ENCODE measurements around the gene PDCD11. TPM values are rescaled to one million over a fixed set of nuclear protein-coding genes. Genes with fewer than 3 reads are reported as not detected.
"Not testable (repeated sequence)": the region's sequence is repeated elsewhere in the genome, so short reads cannot be mapped to it uniquely, and the experiment has no call there.

The PDCD11 gene
- 100 to 1,000 TPM; 122 to 127 (median 124) TPM for total RNA-seq

- H3K4me3 Mint-ChIP-seq: peak within 1 kb of the TSS; percentile 90
- ATAC-seq (peak; percentile 100), DNase-seq (peak; percentile 91)
- H3K9me3 Mint-ChIP-seq: no peaks in the 10 kb centered on the region
- no peaks in the 10 kb centered on the region for H3K27me3 Mint-ChIP-seq (ENCODE audit: low read depth)
- peaks cover 45% of the 10 kb centered on the region for H3K36me3 Mint-ChIP-seq (ENCODE audit: insufficient read depth)
- peaks cover 53% of the 10 kb centered on the region for H3K4me1 Mint-ChIP-seq (ENCODE audit: low read depth)
Measured at GRCh38 chr10:103396067-103396788, at the start of gene PDCD11, which contains the start of gene ATP5MK. TSS of gene PDCD11 (plus strand) at chr10:103396626. CDS start at chr10:103398427, 1,801 bp downstream. TSS of gene ATP5MK (minus strand) at chr10:103396475. CDS start at chr10:103392457, 4,018 bp downstream.

GRCh38 chr10:103350175-103350516 is 46.3 kb upstream of the PDCD11 start:
- H3K4me3 Mint-ChIP-seq: peak overlapping the region; percentile 89
- peaks cover 2% of the 10 kb centered on the region for H3K36me3 Mint-ChIP-seq (ENCODE audit: insufficient read depth)
- no peaks in the 10 kb centered on the region for H3K9me3 Mint-ChIP-seq
- H3K27me3 Mint-ChIP-seq (ENCODE audit: low read depth): no peaks in the 10 kb centered on the region
- no peak for ATAC-seq
- peaks cover 9% of the 10 kb centered on the region for H3K4me1 Mint-ChIP-seq (ENCODE audit: low read depth)
- no peak for DNase-seq

- H3K27me3 Mint-ChIP-seq (ENCODE audit: low read depth): no peaks in the 10 kb centered on the region
- peak; percentile 91 to 95 for ATAC-seq
- H3K4me1 Mint-ChIP-seq (ENCODE audit: low read depth): peaks cover 9% of the 10 kb centered on the region
- DNase-seq: peak; percentile 54
- peaks cover 2% of the 10 kb centered on the region for H3K36me3 Mint-ChIP-seq (ENCODE audit: insufficient read depth)
- H3K9me3 Mint-ChIP-seq: no peaks in the 10 kb centered on the region
- H3K4me3 Mint-ChIP-seq: peak within 1 kb of the TSS; percentile 89
Measured at GRCh38 chr10:103350517-103351260, 45.7 kb upstream of the PDCD11 start, which contains the start of gene PCGF6. TSS of gene PCGF6 (minus strand) at chr10:103351140. CDS start at chr10:103351066, 74 bp downstream.

- peaks cover 9% of the 10 kb centered on the region for H3K4me1 Mint-ChIP-seq (ENCODE audit: low read depth)
- no peaks in the 10 kb centered on the region for H3K36me3 Mint-ChIP-seq (ENCODE audit: insufficient read depth)
- no peak overlapping the region for H3K4me3 Mint-ChIP-seq
- ATAC-seq (no peak), DNase-seq (no peak)
- no peaks in the 10 kb centered on the region for H3K9me3 Mint-ChIP-seq
- no peaks in the 10 kb centered on the region for H3K27me3 Mint-ChIP-seq (ENCODE audit: low read depth)
Measured at GRCh38 chr10:103353281-103353680, 43.1 kb upstream of the PDCD11 start.

- not testable (repeated sequence) for H3K27me3 Mint-ChIP-seq (ENCODE audit: low read depth); H3K4me3 Mint-ChIP-seq; H3K36me3 Mint-ChIP-seq (ENCODE audit: insufficient read depth); H3K4me1 Mint-ChIP-seq (ENCODE audit: low read depth); H3K9me3 Mint-ChIP-seq; DNase-seq; ATAC-seq
Measured at GRCh38 chr10:103354567-103354966, 41.9 kb upstream of the PDCD11 start.

- Mint-ChIP-seq H3K4me3 (no peak overlapping the region), H3K9me3 (no peaks in the 10 kb centered on the region), H3K27me3 (ENCODE audit: low read depth) (no peaks in the 10 kb centered on the region), H3K4me1 (ENCODE audit: low read depth) (peaks cover 4% of the 10 kb centered on the region), H3K36me3 (ENCODE audit: insufficient read depth) (no peaks in the 10 kb centered on the region)
- ATAC-seq (no peak), DNase-seq (no peak)
Measured at GRCh38 chr10:103355906-103356599, 40.4 kb upstream of the PDCD11 start.

GRCh38 chr10:103359493-103359892 is 36.9 kb upstream of the PDCD11 start:
- ATAC-seq; H3K9me3 Mint-ChIP-seq; H3K36me3 Mint-ChIP-seq (ENCODE audit: insufficient read depth); H3K27me3 Mint-ChIP-seq (ENCODE audit: low read depth); H3K4me1 Mint-ChIP-seq (ENCODE audit: low read depth); H3K4me3 Mint-ChIP-seq; DNase-seq: not testable (repeated sequence)

GRCh38 chr10:103360791-103361190 is 35.6 kb upstream of the PDCD11 start:
- peak; percentile 65 for ATAC-seq
- not testable (repeated sequence) for DNase-seq; H3K27me3 Mint-ChIP-seq (ENCODE audit: low read depth); H3K9me3 Mint-ChIP-seq; H3K4me3 Mint-ChIP-seq; H3K4me1 Mint-ChIP-seq (ENCODE audit: low read depth); H3K36me3 Mint-ChIP-seq (ENCODE audit: insufficient read depth)

GRCh38 chr10:103367379-103367781 is 29.0 kb upstream of the PDCD11 start:
- DNase-seq: no peak
- ATAC-seq: no peak
- H3K4me3 Mint-ChIP-seq: peak overlapping the region; percentile 86
- H3K36me3 Mint-ChIP-seq (ENCODE audit: insufficient read depth): peaks cover 2% of the 10 kb centered on the region
- H3K4me1 Mint-ChIP-seq (ENCODE audit: low read depth): peaks cover 9% of the 10 kb centered on the region
- no peaks in the 10 kb centered on the region for H3K27me3 Mint-ChIP-seq (ENCODE audit: low read depth)
- H3K9me3 Mint-ChIP-seq: no peaks in the 10 kb centered on the region

GRCh38 chr10:103367782-103368518 is 28.5 kb upstream of the PDCD11 start, which contains the start of gene TAF5:
TSS of gene TAF5 (plus strand) at chr10:103367976. CDS start at chr10:103367990, 14 bp downstream.
- Mint-ChIP-seq H3K27me3 (ENCODE audit: low read depth) (no peaks in the 10 kb centered on the region), H3K4me1 (ENCODE audit: low read depth) (peaks cover 9% of the 10 kb centered on the region)
- peak; percentile 71 to 76 for ATAC-seq

GRCh38 chr10:103373544-103373943 is 22.9 kb upstream of the PDCD11 start:
- H3K4me3 Mint-ChIP-seq: no peak overlapping the region
- no peaks in the 10 kb centered on the region for H3K27me3 Mint-ChIP-seq (ENCODE audit: low read depth)
- peaks cover 13% of the 10 kb centered on the region for H3K4me1 Mint-ChIP-seq (ENCODE audit: low read depth)
- peaks cover 17% of the 10 kb centered on the region for H3K36me3 Mint-ChIP-seq (ENCODE audit: insufficient read depth)
- no peak for DNase-seq
- peak; percentile 14 to 23 for ATAC-seq
- H3K9me3 Mint-ChIP-seq: no peaks in the 10 kb centered on the region

More at GRCh38 chr10:103367782-103368518, 28.5 kb upstream of the PDCD11 start, which contains the start of gene TAF5:
- peak within 1 kb of the TSS; percentile 87 for H3K4me3 Mint-ChIP-seq
- DNase-seq: peak; percentile 81
- peaks cover 2% of the 10 kb centered on the region for H3K36me3 Mint-ChIP-seq (ENCODE audit: insufficient read depth)
- H3K9me3 Mint-ChIP-seq: no peaks in the 10 kb centered on the region

- ATAC-seq: no peak
Measured at GRCh38 chr10:103374263-103374662, 22.2 kb upstream of the PDCD11 start.

GRCh38 chr10:103382769-103383168 is 13.7 kb upstream of the PDCD11 start:
- ATAC-seq: no peak
- H3K36me3 Mint-ChIP-seq (ENCODE audit: insufficient read depth): peaks cover 17% of the 10 kb centered on the region
- no peaks in the 10 kb centered on the region for H3K9me3 Mint-ChIP-seq
- no peaks in the 10 kb centered on the region for H3K4me1 Mint-ChIP-seq (ENCODE audit: low read depth)
- DNase-seq: no peak
- H3K4me3 Mint-ChIP-seq: no peak overlapping the region
- no peaks in the 10 kb centered on the region for H3K27me3 Mint-ChIP-seq (ENCODE audit: low read depth)

More at GRCh38 chr10:103374263-103374662, 22.2 kb upstream of the PDCD11 start:
- no peaks in the 10 kb centered on the region for H3K27me3 Mint-ChIP-seq (ENCODE audit: low read depth)
- H3K4me1 Mint-ChIP-seq (ENCODE audit: low read depth): peaks cover 11% of the 10 kb centered on the region
- DNase-seq: no peak
- H3K9me3 Mint-ChIP-seq: no peaks in the 10 kb centered on the region
- peaks cover 17% of the 10 kb centered on the region for H3K36me3 Mint-ChIP-seq (ENCODE audit: insufficient read depth)
- no peak overlapping the region for H3K4me3 Mint-ChIP-seq

Measured in activated T-cell treated with anti-CD3 and anti-CD28 coated beads, Interleukin-2, amount 50 U/mL, for 4 hours (primary cell).